ENCODE results near the gene ENTPD2. TPM values are rescaled to one million over a fixed set of nuclear protein-coding genes. Genes with fewer than 3 reads are reported as not detected.

Gene ENTPD2
- total RNA-seq, 2 experiments from 2014 or later, result 0.15 to 0.40 TPM

GRCh38 chr9:137086531-137087408 lies 32.9 kb upstream of the ENTPD2 start, which contains the start of gene MAN1B1:
MAN1B1 (plus strand) TSS chr9:137086985; CDS start chr9:137087000, 15 bp downstream.
- Mint-ChIP-seq H3K9me3 (no peaks in the 10 kb centered on the region), H3K27me3 (no peaks in the 10 kb centered on the region), H3K36me3 (ENCODE audit: low read depth) (peaks cover 35% of the 10 kb centered on the region), H3K4me1 (peaks cover 46% of the 10 kb centered on the region), H3K27ac (peak within 1 kb of the TSS; percentile 90), H3K4me3 (peak within 1 kb of the TSS; percentile 89)
- CTCF ChIA-PET, result interaction anchor here (0.5 to 5.7 kb wide), 20 partner anchors 9 to 843 kb away, joined by 3 to 73 read pairs (median 4); partner anchors contain the start of genes CYSRT1, NPDC1, RNF224 and SAPCD2
- DNase-seq, result peak; percentile 100
- POLR2A ChIA-PET, result interaction anchor here (0.7 to 6.5 kb wide), 27 partner anchors 9 to 547 kb away, joined by 3 to 87 read pairs (median 5); partner anchors contain the start of genes ANAPC2, CLIC3, CYSRT1 and EXD3

GRCh38 chr9:137085920-137086530 lies 32.2 kb upstream of the ENTPD2 start:
- POLR2A ChIA-PET, result interaction anchor here (0.7 to 6.5 kb wide), 28 partner anchors 9 to 546 kb away, joined by 3 to 87 read pairs (median 5); partner anchors contain the start of genes ANAPC2, CLIC3, CYSRT1 and EXD3
- CTCF ChIA-PET, result interaction anchor here (0.6 to 5.7 kb wide), 19 partner anchors 10 to 685 kb away, joined by 3 to 73 read pairs (median 4); partner anchors contain the start of genes CYSRT1, NPDC1, RNF224 and SAPCD2
- Mint-ChIP-seq H3K27ac (peak overlapping the region; percentile 85), H3K27me3 (no peaks in the 10 kb centered on the region), H3K4me3 (peak overlapping the region; percentile 83), H3K9me3 (no peaks in the 10 kb centered on the region), H3K4me1 (peaks cover 43% of the 10 kb centered on the region), H3K36me3 (ENCODE audit: low read depth) (peaks cover 36% of the 10 kb centered on the region)
- DNase-seq, result peak; percentile 52

GRCh38 chr9:137084526-137084925 lies 30.7 kb upstream of the ENTPD2 start:
- no peak for DNase-seq
- peaks cover 45% of the 10 kb centered on the region for H3K4me1 Mint-ChIP-seq
- no peaks in the 10 kb centered on the region for H3K27me3 Mint-ChIP-seq
- no peak overlapping the region for H3K4me3 Mint-ChIP-seq
- H3K27ac Mint-ChIP-seq, result no peak overlapping the region
- no peaks in the 10 kb centered on the region for H3K9me3 Mint-ChIP-seq
- POLR2A ChIA-PET, result interaction anchor here (1.3 to 6.5 kb wide), 4 partner anchors 11 to 20 kb away, joined by 3 to 87 read pairs (median 18); partner anchors contain the start of gene SAPCD2
- peaks cover 35% of the 10 kb centered on the region for H3K36me3 Mint-ChIP-seq (ENCODE audit: low read depth)
- CTCF ChIA-PET, result interaction anchor here (0.7 to 5.7 kb wide), 5 partner anchors 8 to 52 kb away, joined by 3 to 73 read pairs (median 3); partner anchors contain the start of genes FUT7 and SAPCD2

- H3K27me3 Mint-ChIP-seq, result no peaks in the 10 kb centered on the region
- peaks cover 36% of the 10 kb centered on the region for H3K4me1 Mint-ChIP-seq
- no peak overlapping the region for H3K4me3 Mint-ChIP-seq
- ChIA-PET POLR2A (interaction anchor here (0.8 to 6.5 kb wide), 4 partner anchors 12 to 158 kb away, joined by 3 to 87 read pairs (median 4); partner anchors contain the start of genes SAPCD2 and TUBB4B), CTCF (interaction anchor here (1.0 to 1.2 kb wide), 3 partner anchors 12 to 20 kb away, joined by 3 to 4 read pairs (median 3); no protein-coding TSS in a partner anchor)
- no peak for DNase-seq
- H3K27ac Mint-ChIP-seq, result peak overlapping the region; percentile 24
- H3K36me3 Mint-ChIP-seq (ENCODE audit: low read depth), result peaks cover 27% of the 10 kb centered on the region
- no peaks in the 10 kb centered on the region for H3K9me3 Mint-ChIP-seq
Observed at GRCh38 chr9:137083394-137084004, 29.6 kb upstream of the ENTPD2 start.

GRCh38 chr9:137082925-137083290 lies 29.0 kb upstream of the ENTPD2 start:
- H3K27me3 Mint-ChIP-seq, result no peaks in the 10 kb centered on the region
- H3K4me1 Mint-ChIP-seq, result peaks cover 33% of the 10 kb centered on the region
- H3K36me3 Mint-ChIP-seq (ENCODE audit: low read depth), result peaks cover 27% of the 10 kb centered on the region
- DNase-seq, result no peak
- ChIA-PET CTCF (interaction anchor here (1.0 to 1.2 kb wide), 2 partner anchors 13 to 15 kb away, joined by 3 to 4 read pairs; no protein-coding TSS in a partner anchor), POLR2A (interaction anchor here (6.5 kb wide), 1 partner anchor 12 kb away, joined by 87 read pairs; the partner anchor contains the start of gene SAPCD2)
- no peak overlapping the region for H3K4me3 Mint-ChIP-seq
- H3K9me3 Mint-ChIP-seq, result no peaks in the 10 kb centered on the region
- no peak overlapping the region for H3K27ac Mint-ChIP-seq

GRCh38 chr9:137082222-137082924 lies 28.5 kb upstream of the ENTPD2 start:
- Mint-ChIP-seq H3K27me3 (no peaks in the 10 kb centered on the region), H3K27ac (no peak overlapping the region)

GRCh38 chr9:137080260-137081122 lies 26.6 kb upstream of the ENTPD2 start:
- Mint-ChIP-seq H3K27ac (no peak overlapping the region), H3K4me3 (no peak overlapping the region), H3K4me1 (peaks cover 25% of the 10 kb centered on the region), H3K27me3 (no peaks in the 10 kb centered on the region), H3K9me3 (no peaks in the 10 kb centered on the region), H3K36me3 (ENCODE audit: low read depth) (peaks cover 24% of the 10 kb centered on the region)
- no peak for DNase-seq
- CTCF ChIA-PET, result interaction anchor here (1.5 kb wide), 1 partner anchor 15 kb away, joined by 3 read pairs; no protein-coding TSS in a partner anchor
- POLR2A ChIA-PET, result interaction anchor here (1.6 kb wide), 1 partner anchor 160 kb away, joined by 4 read pairs; no protein-coding TSS in a partner anchor

More at GRCh38 chr9:137082222-137082924, 28.5 kb upstream of the ENTPD2 start:
- Mint-ChIP-seq H3K4me1 (peaks cover 27% of the 10 kb centered on the region), H3K36me3 (ENCODE audit: low read depth) (peaks cover 27% of the 10 kb centered on the region), H3K4me3 (no peak overlapping the region), H3K9me3 (no peaks in the 10 kb centered on the region)
- ChIA-PET POLR2A (interaction anchor here (6.5 kb wide), 1 partner anchor 11 kb away, joined by 87 read pairs; the partner anchor contains the start of gene SAPCD2), CTCF (interaction anchor here (0.5 to 1.5 kb wide), 4 partner anchors 13 to 45 kb away, joined by 3 to 4 read pairs (median 4); no protein-coding TSS in a partner anchor)
- no peak for DNase-seq

GRCh38 chr9:137079401-137079787 lies 25.5 kb upstream of the ENTPD2 start:
- ChIA-PET CTCF (interaction anchor here (0.5 kb wide), 1 partner anchor 20 kb away, joined by 5 read pairs; no protein-coding TSS in a partner anchor), POLR2A (interaction anchor here (0.6 to 1.6 kb wide), 3 partner anchors 9 to 403 kb away, joined by 3 to 4 read pairs (median 4); partner anchors contain the start of gene SAPCD2)
- peaks cover 17% of the 10 kb centered on the region for H3K4me1 Mint-ChIP-seq
- H3K4me3 Mint-ChIP-seq, result peak overlapping the region; percentile 44
- H3K27me3 Mint-ChIP-seq, result no peaks in the 10 kb centered on the region
- H3K27ac Mint-ChIP-seq, result no peak overlapping the region
- DNase-seq, result no peak
- H3K9me3 Mint-ChIP-seq, result no peaks in the 10 kb centered on the region
- H3K36me3 Mint-ChIP-seq (ENCODE audit: low read depth), result peaks cover 24% of the 10 kb centered on the region

- Mint-ChIP-seq H3K9me3 (no peaks in the 10 kb centered on the region), H3K27me3 (no peaks in the 10 kb centered on the region), H3K27ac (no peak overlapping the region), H3K4me1 (peaks cover 16% of the 10 kb centered on the region), H3K4me3 (peak overlapping the region; percentile 71), H3K36me3 (ENCODE audit: low read depth) (peaks cover 22% of the 10 kb centered on the region)
- DNase-seq, result no peak
- CTCF ChIA-PET, result no interaction called here
- POLR2A ChIA-PET, result interaction anchor here (1.1 to 2.4 kb wide), 3 partner anchors 8 to 161 kb away, joined by 4 to 10 read pairs (median 4); partner anchors contain the start of gene SAPCD2
Observed at GRCh38 chr9:137078701-137079400, 25.0 kb upstream of the ENTPD2 start.

Data from activated CD4-positive, alpha-beta memory T cell treated with anti-CD3 and anti-CD28 coated beads, Interleukin-2, amount 10 ng/mL, durations not matched to agents 7 days and 5 days (primary cell).